HepG2 (cell line): ENCODE data around the gene NDUFB3. TPM values are rescaled to one million over a fixed set of nuclear protein-coding genes. Genes with fewer than 3 reads are reported as not detected.

Experiments used
- CEBPG ChIP-seq: IDR thresholded peaks from 2 replicates; pipeline ENCODE4 v1.6.1; 2016
- GATAD2A ChIP-seq: IDR thresholded peaks from 2 replicates; pipeline ENCODE4 v1.6.1; 2016
- HDAC1 ChIP-seq: sonication (generic); formaldehyde crosslinking; IDR thresholded peaks from 2 replicates; pipeline ENCODE4 v1.5.1; 2020; ENCODE audit warnings: mild to moderate bottlenecking, missing genetic modification reagents
- HMG20A ChIP-seq: IDR thresholded peaks from 2 replicates; pipeline ENCODE4 v1.6.1; 2016; ENCODE audit warnings: borderline replicate concordance
- HOXD1 ChIP-seq: sonication (generic); formaldehyde crosslinking; IDR thresholded peaks from 2 replicates; pipeline ENCODE4 v1.5.0; 2020; ENCODE audit warnings: missing genetic modification reagents
- MTA1 ChIP-seq: sonication (generic); formaldehyde crosslinking; IDR thresholded peaks from 2 replicates; pipeline ENCODE4 v1.4.0; 2020; ENCODE audit warnings: missing genetic modification reagents, mild to moderate bottlenecking, borderline replicate concordance
- POGZ ChIP-seq: sonication (generic); formaldehyde crosslinking; IDR thresholded peaks from 2 replicates; pipeline ENCODE4 v1.4.0; 2020; ENCODE audit warnings: mild to moderate bottlenecking, missing genetic modification reagents
- RFX1 ChIP-seq: fragments of 450-650 bp; IDR thresholded peaks from 2 replicates; pipeline ENCODE4 v1.6.1; 2017
- RXRA ChIP-seq: sonication (generic); formaldehyde crosslinking; IDR thresholded peaks from 2 replicates; pipeline ENCODE4 v1.5.1; 2020; ENCODE audit warnings: missing genetic modification reagents
- RXRB ChIP-seq: IDR thresholded peaks from 2 replicates; pipeline ENCODE4 v1.6.1; 2016; ENCODE audit warnings: borderline replicate concordance, missing genetic modification reagents, missing compliant biosample characterization
- SIX1 ChIP-seq: sonication (generic); formaldehyde crosslinking; IDR thresholded peaks from 2 replicates; pipeline ENCODE4 v1.4.0; 2020; ENCODE audit warnings: missing genetic modification reagents, borderline replicate concordance
- ZBTB7A ChIP-seq: sonication (generic); formaldehyde crosslinking; IDR thresholded peaks from 2 replicates; pipeline ENCODE4 v1.8.0; 2022; ENCODE audit warnings: mild to moderate bottlenecking, missing genetic modification reagents
- ZMYM2 ChIP-seq: sonication (generic); formaldehyde crosslinking; IDR thresholded peaks from 2 replicates; pipeline ENCODE4 v1.8.0; 2022; ENCODE audit warnings: mild to moderate bottlenecking, missing genetic modification reagents
- polyA plus RNA-seq, 8 experiments: library from polyadenylated mRNA; depleted of rRNA in 3 of 8; stranded (reverse) in 7 of 8; unstranded in 1 of 8; fragments of >200 nt; fragmentation: Illumina TruSeq in 4 of 8; extraction: Trizol in 4 of 8; gene quantifications; 2 replicates each; pipeline versions ENCODE4 v1.2.1 to v1.2.3, GENCODE V29; 2011 to 2016; ENCODE audit warnings: low read depth in 4 of 8, missing spikeins in 1 of 8, mixed read lengths in 1 of 8; ENCODE audit not compliant: insufficient read depth in 1 of 8
- total RNA-seq, 5 experiments: library from RNA; depleted of rRNA; stranded (reverse); fragments of >200 nt; fragmentation: Illumina TruSeq; extraction: Trizol; gene quantifications; 2 replicates each; pipeline ENCODE4 v1.2.3, GENCODE V29; 2016; ENCODE audit warnings: low read depth in 1 of 5
- TF ChIP-seq, protein P1 (sequence below): IDR thresholded peaks from 2 replicates; pipeline ENCODE4 v1.6.1; 2012; ENCODE audit warnings: inconsistent platforms
- TF ChIP-seq, protein P2 (sequence below): sonication (generic); formaldehyde crosslinking; IDR thresholded peaks from 2 replicates; pipeline ENCODE4 v1.8.0; 2022; ENCODE audit warnings: missing genetic modification reagents, mild to moderate bottlenecking, moderate library complexity, borderline replicate concordance
- TF ChIP-seq, protein P3 (sequence below): sonication (generic); formaldehyde crosslinking; conservative IDR thresholded peaks from 2 replicates; pipeline ENCODE4 v1.4.0; 2020; ENCODE audit warnings: mild to moderate bottlenecking, missing genetic modification reagents, moderate library complexity
- TF ChIP-seq, protein P4 (sequence below): sonication (generic); formaldehyde crosslinking; IDR thresholded peaks from 2 replicates; pipeline ENCODE4 v1.5.0; 2020; ENCODE audit warnings: mild to moderate bottlenecking, missing genetic modification reagents, borderline replicate concordance

The NDUFB3 gene
- total and polyA plus RNA-seq, 2 of the 13 experiments (the other 11 are each of a cell fraction or from before 2014, with no cell fraction given), result 50.7 to 159 TPM

DNA sequence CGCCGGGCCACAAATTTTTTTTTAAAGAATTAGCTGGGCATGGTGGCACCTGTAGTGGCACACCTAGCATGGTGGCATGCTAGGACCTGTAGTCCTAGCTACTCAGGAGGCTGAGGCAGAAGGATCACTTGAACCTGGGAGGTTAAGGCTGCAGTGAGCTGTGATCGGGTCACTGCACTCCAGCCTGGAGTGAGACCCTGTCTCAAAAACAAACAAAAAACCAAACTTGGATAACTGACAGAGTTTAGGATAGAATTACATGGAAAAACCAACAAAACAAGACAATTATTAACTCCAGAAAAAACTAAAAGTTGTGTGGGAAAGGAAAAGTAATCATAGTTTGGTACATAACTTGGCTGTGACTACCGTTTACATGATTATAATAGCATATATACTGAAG is 42.5 kb downstream of the NDUFB3 start (continued):
- TF ChIP-seq HMG20A, result peak; percentile 30; the same call in 1 of the 2 replicates
- TF ChIP-seq, protein P1, sequence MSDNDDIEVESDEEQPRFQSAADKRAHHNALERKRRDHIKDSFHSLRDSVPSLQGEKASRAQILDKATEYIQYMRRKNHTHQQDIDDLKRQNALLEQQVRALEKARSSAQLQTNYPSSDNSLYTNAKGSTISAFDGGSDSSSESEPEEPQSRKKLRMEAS, result 0 out of 2 replicates have a peak, but pooled peaks have one; percentile 18
- TF ChIP-seq ZMYM2 (CRISPR knock-in tag), result peak; percentile 81
- peak; percentile 68 for TF ChIP-seq HDAC1 (CRISPR knock-in tag)
- TF ChIP-seq RFX1, result no peak
- TF ChIP-seq CEBPG (CRISPR knock-in tag), result peak; percentile 3; the same call in 1 of the 2 replicates
- peak; percentile 56; the same call in 1 of the 2 replicates for TF ChIP-seq POGZ (CRISPR knock-in tag)
- TF ChIP-seq GATAD2A (CRISPR knock-in tag), result peak; percentile 17; the same call in 1 of the 2 replicates
- TF ChIP-seq RXRA (CRISPR knock-in tag), result 0 out of 2 replicates have a peak, but pooled peaks have one; percentile 14
- TF ChIP-seq, protein P2, sequence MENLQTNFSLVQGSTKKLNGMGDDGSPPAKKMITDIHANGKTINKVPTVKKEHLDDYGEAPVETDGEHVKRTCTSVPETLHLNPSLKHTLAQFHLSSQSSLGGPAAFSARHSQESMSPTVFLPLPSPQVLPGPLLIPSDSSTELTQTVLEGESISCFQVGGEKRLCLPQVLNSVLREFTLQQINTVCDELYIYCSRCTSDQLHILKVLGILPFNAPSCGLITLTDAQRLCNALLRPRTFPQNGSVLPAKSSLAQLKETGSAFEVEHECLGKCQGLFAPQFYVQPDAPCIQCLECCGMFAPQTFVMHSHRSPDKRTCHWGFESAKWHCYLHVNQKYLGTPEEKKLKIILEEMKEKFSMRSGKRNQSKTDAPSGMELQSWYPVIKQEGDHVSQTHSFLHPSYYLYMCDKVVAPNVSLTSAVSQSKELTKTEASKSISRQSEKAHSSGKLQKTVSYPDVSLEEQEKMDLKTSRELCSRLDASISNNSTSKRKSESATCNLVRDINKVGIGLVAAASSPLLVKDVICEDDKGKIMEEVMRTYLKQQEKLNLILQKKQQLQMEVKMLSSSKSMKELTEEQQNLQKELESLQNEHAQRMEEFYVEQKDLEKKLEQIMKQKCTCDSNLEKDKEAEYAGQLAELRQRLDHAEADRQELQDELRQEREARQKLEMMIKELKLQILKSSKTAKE (CRISPR knock-in tag), result no peak
- 0 out of 2 replicates have a peak, but pooled peaks have one; percentile 15 for TF ChIP-seq ZBTB7A (CRISPR knock-in tag)
- TF ChIP-seq RXRB (CRISPR knock-in tag), result peak; percentile 63; the same call in 1 of the 2 replicates
- TF ChIP-seq, protein P3, sequence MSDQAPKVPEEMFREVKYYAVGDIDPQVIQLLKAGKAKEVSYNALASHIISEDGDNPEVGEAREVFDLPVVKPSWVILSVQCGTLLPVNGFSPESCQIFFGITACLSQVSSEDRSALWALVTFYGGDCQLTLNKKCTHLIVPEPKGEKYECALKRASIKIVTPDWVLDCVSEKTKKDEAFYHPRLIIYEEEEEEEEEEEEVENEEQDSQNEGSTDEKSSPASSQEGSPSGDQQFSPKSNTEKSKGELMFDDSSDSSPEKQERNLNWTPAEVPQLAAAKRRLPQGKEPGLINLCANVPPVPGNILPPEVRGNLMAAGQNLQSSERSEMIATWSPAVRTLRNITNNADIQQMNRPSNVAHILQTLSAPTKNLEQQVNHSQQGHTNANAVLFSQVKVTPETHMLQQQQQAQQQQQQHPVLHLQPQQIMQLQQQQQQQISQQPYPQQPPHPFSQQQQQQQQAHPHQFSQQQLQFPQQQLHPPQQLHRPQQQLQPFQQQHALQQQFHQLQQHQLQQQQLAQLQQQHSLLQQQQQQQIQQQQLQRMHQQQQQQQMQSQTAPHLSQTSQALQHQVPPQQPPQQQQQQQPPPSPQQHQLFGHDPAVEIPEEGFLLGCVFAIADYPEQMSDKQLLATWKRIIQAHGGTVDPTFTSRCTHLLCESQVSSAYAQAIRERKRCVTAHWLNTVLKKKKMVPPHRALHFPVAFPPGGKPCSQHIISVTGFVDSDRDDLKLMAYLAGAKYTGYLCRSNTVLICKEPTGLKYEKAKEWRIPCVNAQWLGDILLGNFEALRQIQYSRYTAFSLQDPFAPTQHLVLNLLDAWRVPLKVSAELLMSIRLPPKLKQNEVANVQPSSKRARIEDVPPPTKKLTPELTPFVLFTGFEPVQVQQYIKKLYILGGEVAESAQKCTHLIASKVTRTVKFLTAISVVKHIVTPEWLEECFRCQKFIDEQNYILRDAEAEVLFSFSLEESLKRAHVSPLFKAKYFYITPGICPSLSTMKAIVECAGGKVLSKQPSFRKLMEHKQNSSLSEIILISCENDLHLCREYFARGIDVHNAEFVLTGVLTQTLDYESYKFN (CRISPR knock-in tag), result peak; percentile 73
- peak; percentile 83; the same call in 1 of the 2 replicates for TF ChIP-seq SIX1 (CRISPR knock-in tag)
- no peak for TF ChIP-seq HOXD1 (CRISPR knock-in tag)
- TF ChIP-seq, protein P4, sequence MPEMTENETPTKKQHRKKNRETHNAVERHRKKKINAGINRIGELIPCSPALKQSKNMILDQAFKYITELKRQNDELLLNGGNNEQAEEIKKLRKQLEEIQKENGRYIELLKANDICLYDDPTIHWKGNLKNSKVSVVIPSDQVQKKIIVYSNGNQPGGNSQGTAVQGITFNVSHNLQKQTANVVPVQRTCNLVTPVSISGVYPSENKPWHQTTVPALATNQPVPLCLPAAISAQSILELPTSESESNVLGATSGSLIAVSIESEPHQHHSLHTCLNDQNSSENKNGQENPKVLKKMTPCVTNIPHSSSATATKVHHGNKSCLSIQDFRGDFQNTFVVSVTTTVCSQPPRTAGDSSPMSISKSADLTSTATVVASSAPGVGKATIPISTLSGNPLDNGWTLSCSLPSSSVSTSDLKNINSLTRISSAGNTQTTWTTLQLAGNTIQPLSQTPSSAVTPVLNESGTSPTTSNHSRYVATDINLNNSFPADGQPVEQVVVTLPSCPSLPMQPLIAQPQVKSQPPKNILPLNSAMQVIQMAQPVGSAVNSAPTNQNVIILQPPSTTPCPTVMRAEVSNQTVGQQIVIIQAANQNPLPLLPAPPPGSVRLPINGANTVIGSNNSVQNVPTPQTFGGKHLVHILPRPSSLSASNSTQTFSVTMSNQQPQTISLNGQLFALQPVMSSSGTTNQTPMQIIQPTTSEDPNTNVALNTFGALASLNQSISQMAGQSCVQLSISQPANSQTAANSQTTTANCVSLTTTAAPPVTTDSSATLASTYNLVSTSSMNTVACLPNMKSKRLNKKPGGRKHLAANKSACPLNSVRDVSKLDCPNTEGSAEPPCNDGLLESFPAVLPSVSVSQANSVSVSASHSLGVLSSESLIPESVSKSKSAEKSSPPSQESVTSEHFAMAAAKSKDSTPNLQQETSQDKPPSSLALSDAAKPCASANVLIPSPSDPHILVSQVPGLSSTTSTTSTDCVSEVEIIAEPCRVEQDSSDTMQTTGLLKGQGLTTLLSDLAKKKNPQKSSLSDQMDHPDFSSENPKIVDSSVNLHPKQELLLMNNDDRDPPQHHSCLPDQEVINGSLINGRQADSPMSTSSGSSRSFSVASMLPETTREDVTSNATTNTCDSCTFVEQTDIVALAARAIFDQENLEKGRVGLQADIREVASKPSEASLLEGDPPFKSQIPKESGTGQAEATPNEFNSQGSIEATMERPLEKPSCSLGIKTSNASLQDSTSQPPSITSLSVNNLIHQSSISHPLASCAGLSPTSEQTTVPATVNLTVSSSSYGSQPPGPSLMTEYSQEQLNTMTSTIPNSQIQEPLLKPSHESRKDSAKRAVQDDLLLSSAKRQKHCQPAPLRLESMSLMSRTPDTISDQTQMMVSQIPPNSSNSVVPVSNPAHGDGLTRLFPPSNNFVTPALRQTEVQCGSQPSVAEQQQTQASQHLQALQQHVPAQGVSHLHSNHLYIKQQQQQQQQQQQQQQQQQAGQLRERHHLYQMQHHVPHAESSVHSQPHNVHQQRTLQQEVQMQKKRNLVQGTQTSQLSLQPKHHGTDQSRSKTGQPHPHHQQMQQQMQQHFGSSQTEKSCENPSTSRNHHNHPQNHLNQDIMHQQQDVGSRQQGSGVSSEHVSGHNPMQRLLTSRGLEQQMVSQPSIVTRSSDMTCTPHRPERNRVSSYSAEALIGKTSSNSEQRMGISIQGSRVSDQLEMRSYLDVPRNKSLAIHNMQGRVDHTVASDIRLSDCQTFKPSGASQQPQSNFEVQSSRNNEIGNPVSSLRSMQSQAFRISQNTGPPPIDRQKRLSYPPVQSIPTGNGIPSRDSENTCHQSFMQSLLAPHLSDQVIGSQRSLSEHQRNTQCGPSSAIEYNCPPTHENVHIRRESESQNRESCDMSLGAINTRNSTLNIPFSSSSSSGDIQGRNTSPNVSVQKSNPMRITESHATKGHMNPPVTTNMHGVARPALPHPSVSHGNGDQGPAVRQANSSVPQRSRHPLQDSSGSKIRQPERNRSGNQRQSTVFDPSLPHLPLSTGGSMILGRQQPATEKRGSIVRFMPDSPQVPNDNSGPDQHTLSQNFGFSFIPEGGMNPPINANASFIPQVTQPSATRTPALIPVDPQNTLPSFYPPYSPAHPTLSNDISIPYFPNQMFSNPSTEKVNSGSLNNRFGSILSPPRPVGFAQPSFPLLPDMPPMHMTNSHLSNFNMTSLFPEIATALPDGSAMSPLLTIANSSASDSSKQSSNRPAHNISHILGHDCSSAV, result no peak
- TF ChIP-seq MTA1 (CRISPR knock-in tag), result no peak
